SU-DHL-6 (cell line): ENCODE measurements around the gene SGSM1.

Experiments
- H2AFZ ChIP-seq: fragments of 200-600 bp; sonication (generic); 2 replicates; pipeline ENCODE4 v1.6.1; 2014; ENCODE audit warnings: low read depth, mild to moderate bottlenecking, moderate library complexity, mixed read lengths, antibody characterized with exemption, low read length; ENCODE audit not compliant: severe bottlenecking
- H3F3A ChIP-seq: fragments of 200-600 bp; shearing (Covaris generic); 2 replicates; pipeline ENCODE4 v1.6.0; 2016; ENCODE audit warnings: antibody characterized with exemption, mild to moderate bottlenecking; ENCODE audit not compliant: insufficient read depth
- H3K27ac ChIP-seq: fragments of 200-600 bp; sonication (generic); 2 replicates; pipeline ENCODE4 v1.5.1; 2016; ENCODE audit warnings: low read depth, mild to moderate bottlenecking, low read length, moderate library complexity, mixed read lengths
- H3K27me3 ChIP-seq: fragments of 200-600 bp; sonication (generic), shearing (Covaris generic); 2 replicates; pipeline ENCODE4 v1.6.0; 2014; ENCODE audit warnings: mild to moderate bottlenecking, low read length
- H3K36me3 ChIP-seq: fragments of 200-600 bp; sonication (generic); 2 replicates; pipeline ENCODE4 v1.6.1; 2014; ENCODE audit warnings: mild to moderate bottlenecking, low read length, mixed read lengths
- H3K4me2 ChIP-seq: fragments of 300-600, 200-600 bp; shearing (Covaris generic), sonication (generic); 2 replicates; pipeline ENCODE4 v1.6.0; 2014; ENCODE audit warnings: low read length, low read depth, mild to moderate bottlenecking; ENCODE audit not compliant: poor library complexity, severe bottlenecking
- H3K4me3 ChIP-seq: fragments of 200-600 bp; sonication (generic); 2 replicates; pipeline ENCODE4 v1.5.1; 2014; ENCODE audit warnings: antibody characterized with exemption, low read length, mild to moderate bottlenecking, mixed read lengths; ENCODE audit not compliant: insufficient read depth, poor library complexity, severe bottlenecking
- H3K79me2 ChIP-seq: fragments of 200-600 bp; sonication (generic); 2 replicates; pipeline ENCODE4 v1.6.1; 2014; ENCODE audit warnings: mild to moderate bottlenecking, low read length, moderate library complexity; ENCODE audit not compliant: insufficient read depth
- H3K9ac ChIP-seq: fragments of 200-600 bp; sonication (generic); 2 replicates; pipeline ENCODE4 v1.7.0; 2014; ENCODE audit warnings: mild to moderate bottlenecking, low read length
- H3K9me2 ChIP-seq: fragments of 200-600 bp; sonication (generic); replicated peaks from 2 replicates; pipeline ENCODE4 v1.6.1; 2014; ENCODE audit warnings: low read length; ENCODE audit not compliant: insufficient read depth
- H3K9me3 ChIP-seq: fragments of 200-600 bp; sonication (generic); 2 replicates; pipeline ENCODE4 v1.6.1; 2014; ENCODE audit warnings: low read length, mixed read lengths; ENCODE audit not compliant: insufficient read depth
- H4K20me1 ChIP-seq: fragments of 200-600 bp; sonication (generic); 2 replicates; pipeline ENCODE4 v1.6.1; 2014; ENCODE audit warnings: low read depth, mild to moderate bottlenecking, antibody characterized with exemption, low read length, moderate library complexity, mixed read lengths
- EZH2phosphoT487 ChIP-seq: fragments of 200-600 bp; sonication (generic), shearing (Covaris generic); conservative IDR thresholded peaks from 2 replicates; pipeline ENCODE4 v1.6.1; 2018; ENCODE audit warnings: mild to moderate bottlenecking, antibody characterized with exemption, low read length, moderate library complexity, mixed read lengths
- TF ChIP-seq, protein P1 (sequence below): fragments of 200-600 bp; sonication (generic); IDR thresholded peaks from one replicate; pipeline ENCODE4 v1.5.1; 2017; ENCODE audit warnings: antibody characterized with exemption, mild to moderate bottlenecking, low read length, moderate library complexity; ENCODE audit not compliant: insufficient read depth, poor library complexity, severe bottlenecking

The SGSM1 gene

DNA sequence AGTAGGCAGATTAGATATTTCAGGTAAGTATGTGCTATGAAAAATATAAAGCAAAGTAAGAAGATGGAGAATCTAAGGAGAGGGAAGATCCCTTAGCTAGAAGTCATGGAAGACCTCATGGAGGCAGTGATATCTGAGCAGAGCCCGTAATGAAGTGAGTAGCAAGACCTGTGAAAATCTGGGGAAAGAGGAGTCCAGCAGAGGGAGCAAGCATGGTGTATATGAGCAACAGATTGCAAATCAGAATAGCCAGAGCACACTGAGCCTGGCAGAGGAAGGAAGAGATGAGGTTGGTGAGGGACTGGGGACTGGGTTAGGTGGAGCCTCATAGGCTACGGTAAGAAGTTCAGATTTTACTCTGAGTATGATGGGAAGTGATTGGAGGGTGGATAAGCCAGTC is 131.1 kb downstream of the SGSM1 start:
- TF ChIP-seq, protein P1, sequence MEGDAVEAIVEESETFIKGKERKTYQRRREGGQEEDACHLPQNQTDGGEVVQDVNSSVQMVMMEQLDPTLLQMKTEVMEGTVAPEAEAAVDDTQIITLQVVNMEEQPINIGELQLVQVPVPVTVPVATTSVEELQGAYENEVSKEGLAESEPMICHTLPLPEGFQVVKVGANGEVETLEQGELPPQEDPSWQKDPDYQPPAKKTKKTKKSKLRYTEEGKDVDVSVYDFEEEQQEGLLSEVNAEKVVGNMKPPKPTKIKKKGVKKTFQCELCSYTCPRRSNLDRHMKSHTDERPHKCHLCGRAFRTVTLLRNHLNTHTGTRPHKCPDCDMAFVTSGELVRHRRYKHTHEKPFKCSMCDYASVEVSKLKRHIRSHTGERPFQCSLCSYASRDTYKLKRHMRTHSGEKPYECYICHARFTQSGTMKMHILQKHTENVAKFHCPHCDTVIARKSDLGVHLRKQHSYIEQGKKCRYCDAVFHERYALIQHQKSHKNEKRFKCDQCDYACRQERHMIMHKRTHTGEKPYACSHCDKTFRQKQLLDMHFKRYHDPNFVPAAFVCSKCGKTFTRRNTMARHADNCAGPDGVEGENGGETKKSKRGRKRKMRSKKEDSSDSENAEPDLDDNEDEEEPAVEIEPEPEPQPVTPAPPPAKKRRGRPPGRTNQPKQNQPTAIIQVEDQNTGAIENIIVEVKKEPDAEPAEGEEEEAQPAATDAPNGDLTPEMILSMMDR = no peak
- TF ChIP-seq EZH2phosphoT487 = no peak
- Histone ChIP-seq H3K79me2 (no peaks in the 10 kb centered on the region), H2AFZ (no peak overlapping the region), H3K4me2 (no peak overlapping the region), H3K27me3 (no peaks in the 10 kb centered on the region), H4K20me1 (no peaks in the 10 kb centered on the region), H3F3A (no peaks in the 10 kb centered on the region), H3K9me3 (no peaks in the 10 kb centered on the region), H3K36me3 (no peaks in the 10 kb centered on the region), H3K9me2 (no peaks in the 10 kb centered on the region), H3K4me3 (no peak overlapping the region), H3K27ac (no peak overlapping the region), H3K9ac (no peak overlapping the region)

DNA sequence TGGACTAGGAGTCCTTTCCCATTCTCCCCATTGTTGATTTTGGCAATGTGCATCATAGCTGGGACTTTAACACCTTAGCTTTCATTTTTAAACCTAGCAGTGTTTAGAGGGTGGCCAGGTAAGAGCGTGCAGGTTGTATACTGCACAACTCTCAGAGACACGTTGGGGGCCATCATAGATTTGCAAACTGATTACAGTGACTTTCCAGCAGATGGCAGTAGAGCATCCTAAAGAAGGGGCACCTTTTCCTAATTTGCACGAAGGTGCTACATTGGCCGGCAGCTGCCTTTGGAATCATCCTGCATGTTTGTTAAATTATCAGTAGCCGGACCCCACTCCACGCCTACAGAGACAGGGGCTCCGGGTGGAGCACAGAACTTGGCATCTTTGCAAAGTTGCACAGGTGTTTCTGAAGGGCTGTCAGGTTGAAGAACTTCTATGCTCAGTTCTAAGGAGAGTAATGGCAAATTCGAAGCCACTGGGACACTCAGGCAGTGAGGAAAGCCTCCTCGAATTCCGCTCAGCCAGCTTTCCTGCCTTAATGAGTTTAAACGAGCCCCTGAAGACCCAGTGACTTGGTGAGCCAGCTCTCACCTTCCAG is 132.8 kb downstream of the SGSM1 start:
- no peak overlapping the region for H3K9ac ChIP-seq
- no peak overlapping the region for H3K27ac ChIP-seq
- H3K27me3 ChIP-seq = no peaks in the 10 kb centered on the region
- no peaks in the 10 kb centered on the region for H3F3A ChIP-seq
- no peak overlapping the region for H3K4me2 ChIP-seq
- H3K4me3 ChIP-seq = no peak overlapping the region
- no peaks in the 10 kb centered on the region for H3K36me3 ChIP-seq
- H3K79me2 ChIP-seq = no peaks in the 10 kb centered on the region
- TF ChIP-seq, protein P1 = peak; percentile 54
- TF ChIP-seq EZH2phosphoT487 = no peak
- H3K9me3 ChIP-seq = no peaks in the 10 kb centered on the region
- H3K9me2 ChIP-seq = no peaks in the 10 kb centered on the region
- H4K20me1 ChIP-seq = no peaks in the 10 kb centered on the region
- no peak overlapping the region for H2AFZ ChIP-seq

GRCh38 chr22:24942301-24942700 is 136.3 kb downstream of the SGSM1 start:
- Histone ChIP-seq H3K4me2 (no peak overlapping the region), H3K27ac (no peak overlapping the region), H3K9me2 (no peaks in the 10 kb centered on the region), H4K20me1 (no peaks in the 10 kb centered on the region), H3K9me3 (no peaks in the 10 kb centered on the region), H3K4me3 (no peak overlapping the region), H3K36me3 (no peaks in the 10 kb centered on the region), H3K9ac (no peak overlapping the region), H3F3A (no peaks in the 10 kb centered on the region), H3K79me2 (no peaks in the 10 kb centered on the region), H3K27me3 (no peaks in the 10 kb centered on the region), H2AFZ (no peak overlapping the region)
- TF ChIP-seq, protein P1 = no peak
- no peak for TF ChIP-seq EZH2phosphoT487
